Smooth muscle cell (in vitro differentiated cells): ENCODE results near the gene CCDC157. TPM values are rescaled to one million over a fixed set of nuclear protein-coding genes. Genes with fewer than 3 reads are reported as not detected.
A peak's percentile ranks its signal among the peaks of the same experiment; 100 is the strongest.

Experiments
- DNase-seq: peaks from one replicate; lab custom pipeline; 2025; ENCODE audit not compliant: unreplicated experiment; lab: John Stamatoyannopoulos, UW
- H2AFZ ChIP-seq: fragments of 200-600 bp; sonication (generic); 2 replicates; pipeline ENCODE4 v1.6.0; 2016; ENCODE audit warnings: antibody characterized with exemption, low read depth, mild to moderate bottlenecking
- H3F3A ChIP-seq: fragments of 200-600 bp; sonication (generic); 2 replicates; pipeline ENCODE4 v1.6.0; 2017; ENCODE audit warnings: antibody characterized with exemption, low read depth
- H3K27ac ChIP-seq: fragments of 200-600 bp; sonication (generic); 2 replicates; pipeline ENCODE4 v1.5.1; 2016; ENCODE audit warnings: low read depth, mild to moderate bottlenecking
- H3K27me3 ChIP-seq: fragments of 200-600 bp; sonication (generic); 2 replicates; pipeline ENCODE4 v1.6.1; 2016; ENCODE audit warnings: low read depth, mild to moderate bottlenecking
- H3K36me3 ChIP-seq: fragments of 200-600 bp; sonication (generic); 2 replicates; pipeline ENCODE4 v1.5.1; 2016; ENCODE audit warnings: low read depth
- H3K4me1 ChIP-seq: fragments of 200-600 bp; sonication (generic); 2 replicates; pipeline ENCODE4 v1.5.1; 2016; ENCODE audit warnings: low read depth
- H3K4me2 ChIP-seq: fragments of 200-600 bp; sonication (generic); 2 replicates; pipeline ENCODE4 v1.6.0; 2016; ENCODE audit warnings: mild to moderate bottlenecking
- H3K4me3 ChIP-seq: fragments of 200-600 bp; sonication (generic); 2 replicates; pipeline ENCODE4 v1.5.1; 2016; ENCODE audit warnings: mild to moderate bottlenecking
- H3K79me2 ChIP-seq: fragments of 200-600 bp; sonication (generic); 2 replicates; pipeline ENCODE4 v1.6.0; 2016; ENCODE audit warnings: low read depth, mild to moderate bottlenecking
- H3K9ac ChIP-seq: fragments of 200-600 bp; sonication (generic); 2 replicates; pipeline ENCODE4 v1.6.0; 2016; ENCODE audit warnings: low read depth
- H3K9me3 ChIP-seq: fragments of 200-600 bp; sonication (generic); replicated peaks from 2 replicates; pipeline ENCODE4 v1.5.1; 2016; ENCODE audit warnings: low read depth
- H4K20me1 ChIP-seq: fragments of 200-600 bp; sonication (generic); 2 replicates; pipeline ENCODE4 v1.6.0; 2016; ENCODE audit warnings: low read depth
- WGBS: methylation state at CpG from one replicate; pipeline ENCODE4 v1.1.7; 2016; ENCODE audit warnings: low lambda C conversion rate; 5-methylcytosine and 5-hydroxymethylcytosine counted together
- polyA plus RNA-seq: library from polyadenylated mRNA; unstranded; fragments of >200 nt; fragmentation: Nextera tagmentation; extraction: Ambion mirVana; gene quantifications from 2 replicates; pipeline ENCODE4 v1.2.1, GENCODE V29; 2016
- total RNA-seq: library from RNA; depleted of rRNA; stranded (reverse); fragments of >200 nt; gene quantifications from 2 replicates; pipeline ENCODE4 v1.2.3, GENCODE V29; 2014
- TF ChIP-seq, protein P1 (sequence below): fragments of 200-600 bp; sonication (generic); IDR thresholded peaks from 2 replicates; pipeline ENCODE4 v1.5.1; 2017; ENCODE audit warnings: borderline replicate concordance, mild to moderate bottlenecking, antibody characterized with exemption; ENCODE audit not compliant: insufficient read depth, poor library complexity, severe bottlenecking

The CCDC157 gene
- total and polyA plus RNA-seq, 2 experiments from 2014 or later: 2.5 to 4.8 TPM

DNA sequence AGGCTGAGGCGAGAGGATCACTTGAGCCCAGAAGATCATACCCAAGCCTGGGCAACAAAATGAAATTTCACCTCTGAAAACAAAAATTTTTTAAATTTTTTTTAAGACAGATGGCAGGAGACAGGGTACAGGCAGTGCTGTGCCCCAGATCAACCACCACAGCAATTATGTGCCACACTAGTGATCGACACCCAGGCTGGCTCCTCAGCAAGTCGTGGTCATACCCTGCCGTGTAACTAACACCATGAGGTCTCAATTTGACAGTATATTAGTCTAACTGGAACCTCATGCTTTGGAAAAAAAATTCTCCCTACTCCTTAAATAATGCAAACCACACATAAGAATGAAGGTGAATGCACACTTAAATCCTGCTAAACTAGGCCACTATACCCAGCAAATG is 8.4 kb upstream of the CCDC157 start:
- Histone ChIP-seq H3K79me2 (peaks cover 46% of the 10 kb centered on the region), H3K36me3 (peaks cover 23% of the 10 kb centered on the region), H3K27ac (no peak overlapping the region), H3K27me3 (no peaks in the 10 kb centered on the region), H2AFZ (no peak overlapping the region), H3F3A (no peaks in the 10 kb centered on the region), H3K4me1 (no peaks in the 10 kb centered on the region), H3K4me3 (no peak overlapping the region), H3K9ac (no peak overlapping the region), H3K9me3 (no peaks in the 10 kb centered on the region), H4K20me1 (peaks cover 79% of the 10 kb centered on the region), H3K4me2 (no peak overlapping the region)
- 98% methylated on average over 4 of the region's 4 CpGs for WGBS
- TF ChIP-seq, protein P1, sequence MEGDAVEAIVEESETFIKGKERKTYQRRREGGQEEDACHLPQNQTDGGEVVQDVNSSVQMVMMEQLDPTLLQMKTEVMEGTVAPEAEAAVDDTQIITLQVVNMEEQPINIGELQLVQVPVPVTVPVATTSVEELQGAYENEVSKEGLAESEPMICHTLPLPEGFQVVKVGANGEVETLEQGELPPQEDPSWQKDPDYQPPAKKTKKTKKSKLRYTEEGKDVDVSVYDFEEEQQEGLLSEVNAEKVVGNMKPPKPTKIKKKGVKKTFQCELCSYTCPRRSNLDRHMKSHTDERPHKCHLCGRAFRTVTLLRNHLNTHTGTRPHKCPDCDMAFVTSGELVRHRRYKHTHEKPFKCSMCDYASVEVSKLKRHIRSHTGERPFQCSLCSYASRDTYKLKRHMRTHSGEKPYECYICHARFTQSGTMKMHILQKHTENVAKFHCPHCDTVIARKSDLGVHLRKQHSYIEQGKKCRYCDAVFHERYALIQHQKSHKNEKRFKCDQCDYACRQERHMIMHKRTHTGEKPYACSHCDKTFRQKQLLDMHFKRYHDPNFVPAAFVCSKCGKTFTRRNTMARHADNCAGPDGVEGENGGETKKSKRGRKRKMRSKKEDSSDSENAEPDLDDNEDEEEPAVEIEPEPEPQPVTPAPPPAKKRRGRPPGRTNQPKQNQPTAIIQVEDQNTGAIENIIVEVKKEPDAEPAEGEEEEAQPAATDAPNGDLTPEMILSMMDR: no peak
- DNase-seq: no peak

DNA sequence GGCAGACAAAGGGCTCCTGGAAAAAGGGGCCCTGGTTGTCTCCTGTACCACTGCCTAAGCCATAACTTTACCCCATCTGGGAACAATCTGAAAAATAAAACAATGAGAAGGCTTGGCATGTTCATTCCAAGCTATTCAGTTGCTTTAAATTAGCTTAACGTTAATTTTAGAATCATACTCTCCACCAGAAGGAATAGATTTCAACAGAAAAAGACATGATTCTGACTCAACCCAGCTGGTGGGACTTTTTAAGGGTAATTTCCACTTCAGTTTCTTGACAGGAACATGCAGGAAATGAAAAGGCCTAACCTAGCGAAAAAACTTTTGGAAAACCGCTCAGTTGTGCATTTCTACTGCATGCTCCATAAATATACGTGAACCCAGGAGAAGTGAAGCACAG is 8.0 kb upstream of the CCDC157 start:
- peaks cover 21% of the 10 kb centered on the region for H3K36me3 ChIP-seq
- H3K4me3 ChIP-seq: no peak overlapping the region
- peaks cover 50% of the 10 kb centered on the region for H3K79me2 ChIP-seq
- no peaks in the 10 kb centered on the region for H3K4me1 ChIP-seq
- no peaks in the 10 kb centered on the region for H3F3A ChIP-seq
- DNase-seq: no peak
- TF ChIP-seq, protein P1: no peak
- WGBS: 98% methylated on average over 4 of the region's 4 CpGs
- no peak overlapping the region for H3K9ac ChIP-seq
- no peaks in the 10 kb centered on the region for H3K9me3 ChIP-seq
- H3K4me2 ChIP-seq: no peak overlapping the region
- no peak overlapping the region for H2AFZ ChIP-seq
- H3K27me3 ChIP-seq: no peaks in the 10 kb centered on the region
- no peak overlapping the region for H3K27ac ChIP-seq
- H4K20me1 ChIP-seq: peaks cover 81% of the 10 kb centered on the region

DNA sequence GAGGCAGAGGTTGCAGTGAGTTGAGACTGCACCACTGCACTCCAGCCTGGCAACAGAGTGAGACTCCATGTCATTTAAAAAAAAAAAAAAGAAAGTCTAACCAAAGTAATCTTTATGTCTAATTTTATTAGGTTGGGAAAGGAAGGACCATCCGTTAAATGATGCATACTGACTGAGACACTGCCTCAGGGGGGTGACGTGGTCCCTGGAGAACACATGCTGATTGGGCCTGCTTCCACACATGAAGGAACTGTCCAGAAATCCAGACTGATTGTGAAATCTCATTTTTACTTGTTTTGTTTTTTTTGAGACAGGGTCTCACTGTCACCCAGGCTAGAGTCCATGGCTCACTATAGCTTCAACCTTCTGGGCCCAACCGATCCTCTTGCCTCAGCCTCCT is 5.6 kb upstream of the CCDC157 start:
- DNase-seq: no peak
- Histone ChIP-seq H3K9ac (no peak overlapping the region), H3K4me2 (no peak overlapping the region), H3K27me3 (no peaks in the 10 kb centered on the region), H3K79me2 (peaks cover 74% of the 10 kb centered on the region), H3K36me3 (no peaks in the 10 kb centered on the region), H3K4me3 (no peak overlapping the region), H3K4me1 (peaks cover 11% of the 10 kb centered on the region), H4K20me1 (peaks cover 98% of the 10 kb centered on the region), H3K9me3 (no peaks in the 10 kb centered on the region), H3K27ac (no peak overlapping the region), H2AFZ (no peak overlapping the region), H3F3A (no peaks in the 10 kb centered on the region)
- TF ChIP-seq, protein P1: no peak
- 90% methylated on average over 3 of the region's 3 CpGs for WGBS

DNA sequence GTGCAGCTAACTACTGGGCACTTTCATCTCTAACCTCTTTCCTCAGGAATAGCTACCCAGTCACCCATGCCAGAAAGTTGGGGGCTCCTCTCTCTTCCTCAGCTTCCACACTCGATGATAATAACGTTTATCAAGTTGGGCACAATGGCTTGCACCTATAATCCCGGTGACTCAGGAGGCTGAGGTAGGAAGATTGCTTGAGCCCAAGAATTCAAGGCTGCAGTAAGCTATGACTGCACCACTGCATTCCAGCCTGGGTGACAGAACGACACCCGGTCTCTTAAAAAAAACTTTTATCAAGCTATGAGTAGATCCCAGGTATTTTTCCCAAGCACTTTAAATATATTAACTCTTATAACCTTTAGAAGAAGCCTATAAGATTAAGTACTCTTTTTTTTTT is 2.2 kb upstream of the CCDC157 start:
- TF ChIP-seq, protein P1: no peak
- no peak for DNase-seq
- H3K79me2 ChIP-seq: peaks cover 59% of the 10 kb centered on the region

More for the DNA sequence above, 2.2 kb upstream of the CCDC157 start:
- peaks cover 18% of the 10 kb centered on the region for H3K4me1 ChIP-seq
- H3K9ac ChIP-seq: no peak overlapping the region
- H3K27ac ChIP-seq: no peak overlapping the region
- no peaks in the 10 kb centered on the region for H3F3A ChIP-seq
- H4K20me1 ChIP-seq: peaks cover 65% of the 10 kb centered on the region
- WGBS: 84% methylated on average over 5 of the region's 5 CpGs
- H3K36me3 ChIP-seq: no peaks in the 10 kb centered on the region
- no peak overlapping the region for H2AFZ ChIP-seq
- H3K27me3 ChIP-seq: no peaks in the 10 kb centered on the region
- peak overlapping the region; percentile 99 for H3K4me2 ChIP-seq
- H3K4me3 ChIP-seq: no peak overlapping the region
- no peaks in the 10 kb centered on the region for H3K9me3 ChIP-seq
